Neural progenitor cell (in vitro differentiated cells): Measurements from ENCODE around the gene NT5DC2. TPM values are rescaled to one million over a fixed set of nuclear protein-coding genes. Genes with fewer than 3 reads are reported as not detected.

Experiments used
- DNase-seq: peaks from one replicate; pipeline ENCODE4 v3.0.0-alpha.2; 2016; ENCODE audit warnings: low spot score
- H2AFZ ChIP-seq: fragments of 200-600 bp; sonication (generic); replicated peaks from 2 replicates; pipeline ENCODE4 v1.6.1; 2016; ENCODE audit warnings: antibody characterized with exemption
- H3F3A ChIP-seq: fragments of 200-600 bp; sonication (generic); 2 replicates; pipeline ENCODE4 v1.6.1; 2016; ENCODE audit warnings: antibody characterized with exemption, low read depth
- H3K27ac ChIP-seq: fragments of 200-600 bp; sonication (generic); 2 replicates; pipeline ENCODE4 v1.5.1; 2016; ENCODE audit warnings: mild to moderate bottlenecking
- H3K27me3 ChIP-seq: fragments of 200-600 bp; sonication (generic); 2 replicates; pipeline ENCODE4 v1.6.1; 2016; ENCODE audit warnings: mild to moderate bottlenecking, moderate library complexity
- H3K36me3 ChIP-seq: fragments of 200-600 bp; sonication (generic); 2 replicates; pipeline ENCODE4 v1.5.1; 2016
- H3K4me1 ChIP-seq: fragments of 200-600 bp; sonication (generic); 2 replicates; pipeline ENCODE4 v1.6.1; 2016; ENCODE audit warnings: mixed run types
- H3K4me2 ChIP-seq: fragments of 200-600 bp; sonication (generic); 2 replicates; pipeline ENCODE4 v1.6.1; 2016
- H3K4me3 ChIP-seq: fragments of 200-600 bp; sonication (generic); 2 replicates; pipeline ENCODE4 v1.5.1; 2016
- H3K79me2 ChIP-seq: fragments of 200-600 bp; sonication (generic); 2 replicates; pipeline ENCODE4 v1.6.1; 2016; ENCODE audit warnings: low read depth
- H3K9ac ChIP-seq: fragments of 200-600 bp; sonication (generic); 2 replicates; pipeline ENCODE4 v1.6.1; 2016
- H3K9me3 ChIP-seq: fragments of 200-600 bp; sonication (generic); 2 replicates; pipeline ENCODE4 v1.5.1; 2016; ENCODE audit warnings: low read depth
- H4K20me1 ChIP-seq: fragments of 200-600 bp; sonication (generic); 2 replicates; pipeline ENCODE4 v1.6.1; 2016; ENCODE audit warnings: low read depth
- H3K27ac Mint-ChIP-seq: 3 replicates; pipeline ENCODE4 v1.8.0; 2021; ENCODE audit warnings: mixed read lengths
- H3K27me3 Mint-ChIP-seq: 2 replicates; pipeline ENCODE4 v1.8.0; 2022; ENCODE audit warnings: low read depth, mild to moderate bottlenecking, inconsistent platforms, moderate library complexity, mixed read lengths; ENCODE audit not compliant: insufficient read depth
- H3K36me3 Mint-ChIP-seq: 3 replicates; pipeline ENCODE4 v1.8.0; 2021; ENCODE audit warnings: mixed read lengths
- H3K4me1 Mint-ChIP-seq: 3 replicates; pipeline ENCODE4 v1.8.0; 2021; ENCODE audit warnings: mixed read lengths
- H3K4me3 Mint-ChIP-seq: 3 replicates; pipeline ENCODE4 v1.8.0; 2021; ENCODE audit warnings: mild to moderate bottlenecking, moderate library complexity, mixed read lengths
- H3K9me3 Mint-ChIP-seq: 3 replicates; pipeline ENCODE4 v1.8.0; 2020; ENCODE audit warnings: mixed read lengths
- EZH2 ChIP-seq: fragments of 200-600 bp; sonication (generic); IDR thresholded peaks from 2 replicates; pipeline ENCODE4 v1.6.1; 2017; ENCODE audit warnings: antibody characterized with exemption, mild to moderate bottlenecking, moderate library complexity
- EZH2phosphoT487 ChIP-seq: fragments of 200-600 bp; sonication (generic); IDR thresholded peaks from 2 replicates; pipeline ENCODE4 v1.6.1; 2017; ENCODE audit warnings: antibody characterized with exemption
- total RNA-seq: library from RNA; depleted of rRNA; stranded (reverse); fragments of >200 nt; gene quantifications from 2 replicates; pipeline ENCODE4 v1.2.3, GENCODE V29; 2015; ENCODE audit warnings: low replicate concordance
- TF ChIP-seq, protein P1 (sequence below): fragments of 200-600 bp; sonication (generic); IDR thresholded peaks from 2 replicates; pipeline ENCODE4 v1.5.1; 2017; ENCODE audit warnings: antibody characterized with exemption, mild to moderate bottlenecking

The NT5DC2 gene
- 210 and 364 TPM in 2 replicates for total RNA-seq

DNA sequence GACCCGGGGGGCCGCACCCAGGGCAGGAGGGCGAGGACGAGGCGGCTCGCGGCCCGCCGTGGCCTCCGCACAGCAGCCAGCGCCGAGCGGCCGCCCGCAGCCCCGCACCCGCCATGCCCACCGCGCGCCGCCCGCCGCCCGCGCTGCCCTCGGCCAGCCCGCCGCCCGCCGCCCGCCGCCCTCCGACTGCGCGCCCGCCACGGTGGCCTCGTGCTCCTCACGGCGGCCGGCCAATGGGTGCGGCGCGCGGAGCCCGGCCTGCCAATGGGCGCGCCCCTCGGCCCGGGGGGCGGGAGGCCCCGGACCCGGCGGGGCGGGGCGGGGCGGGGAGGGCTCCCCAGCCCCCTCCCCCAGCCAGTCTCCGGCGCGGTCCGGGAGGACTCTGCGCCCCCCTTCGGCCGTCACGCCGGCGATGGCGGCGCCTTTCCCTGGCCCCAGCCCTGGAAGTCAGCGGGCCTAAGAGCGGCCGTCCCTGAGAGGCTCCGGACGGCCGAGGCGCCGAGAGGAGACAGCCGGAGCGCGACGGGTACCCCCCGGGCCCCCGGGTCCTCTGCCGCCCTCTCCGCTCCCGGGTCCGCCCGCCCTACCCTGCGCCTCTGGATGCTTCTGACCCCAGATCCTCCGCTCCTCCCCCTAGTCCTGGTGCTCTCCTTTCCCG lies at the start of gene NT5DC2:
TSS of gene NT5DC2 (minus strand) at position 235 of the 658 bp plus-strand sequence. CDS start at position 115, 120 bp downstream.
- Mint-ChIP-seq H3K27ac (peak within 1 kb of the TSS; percentile 81), H3K4me1 (peaks cover 36% of the 10 kb centered on the region), H3K9me3 (no peaks in the 10 kb centered on the region), H3K27me3 (peaks cover 10% of the 10 kb centered on the region), H3K4me3 (peak within 1 kb of the TSS; percentile 88), H3K36me3 (peaks cover 2% of the 10 kb centered on the region)
- Histone ChIP-seq H3F3A (peaks cover 31% of the 10 kb centered on the region), H3K9me3 (no peaks in the 10 kb centered on the region), H3K27ac (peak within 1 kb of the TSS; percentile 2), H3K4me2 (peak within 1 kb of the TSS; percentile 88), H3K27me3 (no peaks in the 10 kb centered on the region), H3K36me3 (no peaks in the 10 kb centered on the region), H2AFZ (no peak within 1 kb of the TSS), H3K9ac (peak within 1 kb of the TSS; percentile 64), H3K4me1 (peaks cover 36% of the 10 kb centered on the region), H3K4me3 (peak within 1 kb of the TSS; percentile 94), H3K79me2 (peaks cover 61% of the 10 kb centered on the region), H4K20me1 (peaks cover 60% of the 10 kb centered on the region)
- TF ChIP-seq EZH2phosphoT487, result no peak
- TF ChIP-seq EZH2, result no peak
- TF ChIP-seq, protein P1, sequence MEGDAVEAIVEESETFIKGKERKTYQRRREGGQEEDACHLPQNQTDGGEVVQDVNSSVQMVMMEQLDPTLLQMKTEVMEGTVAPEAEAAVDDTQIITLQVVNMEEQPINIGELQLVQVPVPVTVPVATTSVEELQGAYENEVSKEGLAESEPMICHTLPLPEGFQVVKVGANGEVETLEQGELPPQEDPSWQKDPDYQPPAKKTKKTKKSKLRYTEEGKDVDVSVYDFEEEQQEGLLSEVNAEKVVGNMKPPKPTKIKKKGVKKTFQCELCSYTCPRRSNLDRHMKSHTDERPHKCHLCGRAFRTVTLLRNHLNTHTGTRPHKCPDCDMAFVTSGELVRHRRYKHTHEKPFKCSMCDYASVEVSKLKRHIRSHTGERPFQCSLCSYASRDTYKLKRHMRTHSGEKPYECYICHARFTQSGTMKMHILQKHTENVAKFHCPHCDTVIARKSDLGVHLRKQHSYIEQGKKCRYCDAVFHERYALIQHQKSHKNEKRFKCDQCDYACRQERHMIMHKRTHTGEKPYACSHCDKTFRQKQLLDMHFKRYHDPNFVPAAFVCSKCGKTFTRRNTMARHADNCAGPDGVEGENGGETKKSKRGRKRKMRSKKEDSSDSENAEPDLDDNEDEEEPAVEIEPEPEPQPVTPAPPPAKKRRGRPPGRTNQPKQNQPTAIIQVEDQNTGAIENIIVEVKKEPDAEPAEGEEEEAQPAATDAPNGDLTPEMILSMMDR, result no peak
- DNase-seq, result peak; percentile 92

DNA sequence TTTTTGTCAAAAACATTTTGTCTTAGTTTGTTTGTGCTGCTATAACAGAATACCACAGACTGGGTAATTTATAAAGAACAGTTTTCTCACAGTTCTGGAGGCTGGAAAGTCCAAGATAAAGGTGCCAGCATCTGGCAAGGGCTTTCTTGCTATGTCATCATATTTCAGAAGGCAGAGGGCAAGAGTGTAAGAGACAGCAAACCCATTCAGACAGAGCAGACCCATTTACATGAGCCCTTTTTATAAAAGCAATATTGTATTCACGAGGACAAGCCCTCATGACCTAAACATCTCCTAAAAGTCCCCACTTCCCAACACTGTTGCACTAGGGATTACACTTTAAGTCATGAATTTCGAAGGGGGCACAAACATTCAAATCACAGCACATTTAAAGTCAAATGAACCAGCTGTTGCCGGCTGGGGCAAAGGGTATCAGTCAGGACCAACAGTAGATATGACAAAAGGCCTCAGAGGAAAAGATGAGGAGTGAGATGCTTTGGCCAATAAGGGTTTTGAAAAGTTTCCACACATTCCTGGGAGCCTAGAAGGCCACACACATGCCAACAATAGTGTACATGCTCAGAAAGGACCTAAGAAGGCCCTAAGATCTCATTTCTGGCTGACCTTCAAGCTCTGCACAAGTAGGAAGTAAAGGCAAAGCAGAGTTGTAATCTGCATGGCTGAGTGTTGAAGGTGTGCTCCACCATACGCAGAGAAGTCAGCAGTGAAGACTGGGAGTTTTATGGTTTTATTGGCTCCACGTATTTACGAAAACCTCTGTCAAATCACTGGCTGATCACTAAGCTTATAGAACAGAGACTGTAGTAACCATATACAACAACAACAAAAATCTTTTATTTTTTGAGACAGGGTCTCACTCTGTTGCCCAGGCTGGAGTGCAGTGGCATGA lies 40.7 kb upstream of the NT5DC2 start:
- Histone ChIP-seq H3F3A (peaks cover 10% of the 10 kb centered on the region), H3K4me2 (no peak overlapping the region), H2AFZ (no peak overlapping the region), H3K36me3 (peaks cover 13% of the 10 kb centered on the region), H3K79me2 (no peaks in the 10 kb centered on the region), H3K27ac (no peak overlapping the region), H3K9ac (no peak overlapping the region), H4K20me1 (peaks cover 3% of the 10 kb centered on the region), H3K9me3 (no peaks in the 10 kb centered on the region), H3K27me3 (no peaks in the 10 kb centered on the region), H3K4me3 (no peak overlapping the region), H3K4me1 (no peaks in the 10 kb centered on the region)
- H3K27me3 Mint-ChIP-seq, result no peaks in the 10 kb centered on the region
- no peaks in the 10 kb centered on the region for H3K9me3 Mint-ChIP-seq
- no peak overlapping the region for H3K4me3 Mint-ChIP-seq
- peaks cover 36% of the 10 kb centered on the region for H3K36me3 Mint-ChIP-seq
- TF ChIP-seq, protein P1, result no peak
- TF ChIP-seq EZH2, result no peak
- H3K27ac Mint-ChIP-seq, result no peak overlapping the region
- no peak for DNase-seq
- no peaks in the 10 kb centered on the region for H3K4me1 Mint-ChIP-seq

DNA sequence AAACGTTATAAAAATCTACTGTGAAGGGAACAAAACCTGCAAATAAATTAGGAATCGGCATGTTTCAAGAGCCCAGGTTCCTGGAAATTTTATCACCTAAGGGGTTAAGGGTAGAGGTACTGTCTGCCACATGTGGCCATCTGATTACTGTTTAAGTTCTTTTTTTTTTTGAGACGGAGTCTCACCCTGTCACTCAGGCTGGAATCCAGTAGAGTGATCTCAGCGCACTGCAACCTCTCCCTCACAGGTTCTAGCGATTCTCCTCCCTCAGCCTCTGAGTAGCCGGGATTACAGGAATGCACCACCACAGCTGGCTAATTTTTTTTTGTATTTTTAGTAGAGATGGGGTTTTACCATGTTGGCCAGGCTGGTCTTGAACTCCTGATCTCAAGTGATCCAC lies 38.6 kb upstream of the NT5DC2 start:
- TF ChIP-seq, protein P1, result no peak
- no peak for TF ChIP-seq EZH2phosphoT487
- Histone ChIP-seq H3K79me2 (no peaks in the 10 kb centered on the region), H3K4me1 (no peaks in the 10 kb centered on the region), H3K4me2 (no peak overlapping the region), H3K27me3 (no peaks in the 10 kb centered on the region), H3K9ac (no peak overlapping the region), H3F3A (peaks cover 10% of the 10 kb centered on the region), H3K27ac (no peak overlapping the region), H3K36me3 (peaks cover 13% of the 10 kb centered on the region), H4K20me1 (peaks cover 3% of the 10 kb centered on the region), H3K9me3 (no peaks in the 10 kb centered on the region), H3K4me3 (no peak overlapping the region), H2AFZ (no peak overlapping the region)
- DNase-seq, result no peak
- Mint-ChIP-seq H3K4me1 (no peaks in the 10 kb centered on the region), H3K27ac (no peak overlapping the region), H3K4me3 (no peak overlapping the region), H3K9me3 (no peaks in the 10 kb centered on the region), H3K36me3 (peaks cover 25% of the 10 kb centered on the region), H3K27me3 (no peaks in the 10 kb centered on the region)
